ENCODE results near the gene LIN54.

GRCh38 chr4:83046693-83047473 lies 36.3 kb upstream of the LIN54 start:
- TF ChIP-seq POLR2A (IDR thresholded peaks at IDR 0.05) (no peak), CTCF (IDR thresholded peaks at IDR 0.05) (no peak)

All from testis (tissue), 2 donors.